PC-3 (cell line): Measurements from ENCODE around the gene GPHA2. TPM values are rescaled to one million over a fixed set of nuclear protein-coding genes. Genes with fewer than 3 reads are reported as not detected.

ENCODE experiments used
- ATAC-seq: fragments of 200-7000 bp; cut with Tn5 transposase; 2 replicates; pipeline ENCODE4 v1.9.1; 2020; ENCODE audit warnings: mild to moderate bottlenecking, moderate library complexity
- BruUV-seq: library from RNA; stranded (reverse); fragments of 400-500 nt; replicated peaks from 2 replicates; lab custom pipeline; 2021; lab: Mats Ljungman, UMichigan
- CTCF ChIA-PET: fragments of 300-600 bp; sonication (Branson Sonifier 250); formaldehyde crosslinking; loops from one replicate; lab custom pipeline; 2022; ENCODE audit warnings: antibody characterized with exemption; lab: Charles Lee
- POLR2A ChIA-PET: fragments of 300-600 bp; sonication (Branson Sonifier 250); formaldehyde crosslinking; loops from one replicate; lab custom pipeline; 2022; ENCODE audit warnings: antibody characterized with exemption; ENCODE audit not compliant: unreplicated experiment; lab: Charles Lee
- DNase-seq: peaks from one replicate; pipeline ENCODE4 v3.0.0-alpha.2; 2015
- H2AFZ ChIP-seq: fragments of 300-600 bp; sonication (generic); 2 replicates; pipeline ENCODE4 v1.6.0; 2016; ENCODE audit warnings: antibody characterized with exemption, low read length
- H3F3A ChIP-seq: fragments of 300-600 bp; sonication (generic); one replicate; pipeline ENCODE4 v1.6.0; 2017; ENCODE audit warnings: antibody characterized with exemption, low read length, control low read depth, mild to moderate bottlenecking; ENCODE audit not compliant: unreplicated experiment
- H3K27ac ChIP-seq: fragments of 300-600 bp; sonication (generic); 2 replicates; pipeline ENCODE4 v1.5.1; 2016; ENCODE audit warnings: mild to moderate bottlenecking, low read length
- H3K27me3 ChIP-seq: fragments of 300-600 bp; sonication (generic); 2 replicates; pipeline ENCODE4 v1.6.1; 2016; ENCODE audit warnings: low read length, mixed read lengths
- H3K36me3 ChIP-seq: fragments of 300-600 bp; sonication (generic); 2 replicates; pipeline ENCODE4 v1.6.1; 2016; ENCODE audit warnings: low read depth, mixed run types, low read length, mixed read lengths
- H3K4me1 ChIP-seq: fragments of 300-600 bp; sonication (generic); 2 replicates; pipeline ENCODE4 v1.5.1; 2016; ENCODE audit warnings: low read length; ENCODE audit not compliant: insufficient read depth
- H3K4me2 ChIP-seq: fragments of 300-600 bp; sonication (generic); 2 replicates; pipeline ENCODE4 v1.6.0; 2016; ENCODE audit warnings: low read length
- H3K4me3 ChIP-seq: fragments of 300-600 bp; sonication (generic); 2 replicates; pipeline ENCODE4 v1.5.1; 2016; ENCODE audit warnings: mild to moderate bottlenecking, low read length, mixed read lengths
- H3K79me2 ChIP-seq: fragments of 300-600 bp; sonication (generic); 2 replicates; pipeline ENCODE4 v1.6.1; 2017; ENCODE audit warnings: low read length, mixed read lengths
- H3K9ac ChIP-seq: fragments of 300-600 bp; sonication (generic); 2 replicates; pipeline ENCODE4 v1.6.0; 2016; ENCODE audit warnings: mild to moderate bottlenecking, low read length
- H3K9me2 ChIP-seq: fragments of 300-600 bp; sonication (generic); replicated peaks from 2 replicates; pipeline ENCODE4 v1.6.1; 2016; ENCODE audit warnings: mixed run types, low read length, mixed read lengths
- H3K9me3 ChIP-seq: fragments of 300-600 bp; sonication (generic); 2 replicates; pipeline ENCODE4 v1.6.1; 2016; ENCODE audit warnings: low read length, mixed read lengths
- H4K20me1 ChIP-seq: fragments of 300-600 bp; sonication (generic); 2 replicates; pipeline ENCODE4 v1.6.1; 2016; ENCODE audit warnings: low read length, mixed read lengths
- EZH2 ChIP-seq: fragments of 300-600 bp; sonication (generic); IDR thresholded peaks from one replicate; pipeline ENCODE4 v1.6.1; 2017; ENCODE audit warnings: antibody characterized with exemption, mild to moderate bottlenecking, low read length; ENCODE audit not compliant: unreplicated experiment
- EZH2phosphoT487 ChIP-seq: fragments of 300-600 bp; sonication (generic); IDR thresholded peaks from 2 replicates; pipeline ENCODE4 v1.6.1; 2018; ENCODE audit warnings: mild to moderate bottlenecking, antibody characterized with exemption, low read length, borderline replicate concordance
- intact Hi-C: fragments of 100-400 bp; cut with micrococcal nuclease; formaldehyde crosslinking; loops from 2 replicates; pipeline ENCODE4 v1.9.0; 2023
- total RNA-seq: library from RNA; depleted of rRNA; stranded (reverse); fragments of >200 nt; gene quantifications from 2 replicates; pipeline ENCODE4 v1.2.3, GENCODE V29; 2014
- TF ChIP-seq, protein P1 (sequence below): fragments of 300-600 bp; sonication (generic); conservative IDR thresholded peaks from 2 replicates; pipeline ENCODE4 v1.5.1; 2017; ENCODE audit warnings: antibody characterized with exemption, low read depth, mild to moderate bottlenecking, low read length

The GPHA2 gene
- total RNA-seq, 1 experiment from 2014 or later: not detected

DNA sequence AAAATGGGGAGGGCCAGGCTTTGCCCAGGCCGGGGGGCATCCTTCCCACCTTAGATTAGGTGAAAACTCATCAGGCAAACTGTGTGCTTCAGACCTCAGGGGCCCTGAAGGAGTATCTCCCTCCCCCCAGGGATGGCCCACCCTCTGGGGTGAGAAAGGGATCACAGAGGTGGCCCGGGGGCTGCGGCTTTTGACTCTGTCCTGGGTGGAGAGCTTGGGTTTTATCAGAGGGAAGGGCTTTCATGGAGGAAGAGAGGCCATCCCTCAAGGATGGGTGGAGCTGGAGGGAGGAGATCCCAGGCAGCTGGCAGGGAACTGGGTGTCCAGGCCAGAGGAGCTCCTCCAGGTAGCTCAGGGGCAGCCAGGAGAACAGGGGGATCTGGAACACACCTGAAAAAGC, 14.3 kb downstream of the GPHA2 start:
- Histone ChIP-seq H3K4me1 (peaks cover 21% of the 10 kb centered on the region), H3K9me2 (no peaks in the 10 kb centered on the region), H3K4me2 (no peak overlapping the region), H3K36me3 (no peaks in the 10 kb centered on the region), H3K27me3 (no peaks in the 10 kb centered on the region), H3K4me3 (no peak overlapping the region), H2AFZ (no peak overlapping the region), H3F3A (no peaks in the 10 kb centered on the region), H3K27ac (no peak overlapping the region), H4K20me1 (no peaks in the 10 kb centered on the region), H3K9ac (no peak overlapping the region), H3K79me2 (peaks cover 10% of the 10 kb centered on the region), H3K9me3 (no peaks in the 10 kb centered on the region)
- DNase-seq (no peak), ATAC-seq (no peak)
- TF ChIP-seq, protein P1, sequence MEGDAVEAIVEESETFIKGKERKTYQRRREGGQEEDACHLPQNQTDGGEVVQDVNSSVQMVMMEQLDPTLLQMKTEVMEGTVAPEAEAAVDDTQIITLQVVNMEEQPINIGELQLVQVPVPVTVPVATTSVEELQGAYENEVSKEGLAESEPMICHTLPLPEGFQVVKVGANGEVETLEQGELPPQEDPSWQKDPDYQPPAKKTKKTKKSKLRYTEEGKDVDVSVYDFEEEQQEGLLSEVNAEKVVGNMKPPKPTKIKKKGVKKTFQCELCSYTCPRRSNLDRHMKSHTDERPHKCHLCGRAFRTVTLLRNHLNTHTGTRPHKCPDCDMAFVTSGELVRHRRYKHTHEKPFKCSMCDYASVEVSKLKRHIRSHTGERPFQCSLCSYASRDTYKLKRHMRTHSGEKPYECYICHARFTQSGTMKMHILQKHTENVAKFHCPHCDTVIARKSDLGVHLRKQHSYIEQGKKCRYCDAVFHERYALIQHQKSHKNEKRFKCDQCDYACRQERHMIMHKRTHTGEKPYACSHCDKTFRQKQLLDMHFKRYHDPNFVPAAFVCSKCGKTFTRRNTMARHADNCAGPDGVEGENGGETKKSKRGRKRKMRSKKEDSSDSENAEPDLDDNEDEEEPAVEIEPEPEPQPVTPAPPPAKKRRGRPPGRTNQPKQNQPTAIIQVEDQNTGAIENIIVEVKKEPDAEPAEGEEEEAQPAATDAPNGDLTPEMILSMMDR: no peak
- no peak for TF ChIP-seq EZH2phosphoT487
- no peak for TF ChIP-seq EZH2
- CTCF ChIA-PET: interaction anchor here (0.6 kb wide), 1 partner anchor 39 kb away, joined by 4 read pairs; no protein-coding TSS in a partner anchor
- no TSS peak for BruUV-seq
- intact Hi-C loops: no loop called here
- POLR2A ChIA-PET: no interaction called here

DNA sequence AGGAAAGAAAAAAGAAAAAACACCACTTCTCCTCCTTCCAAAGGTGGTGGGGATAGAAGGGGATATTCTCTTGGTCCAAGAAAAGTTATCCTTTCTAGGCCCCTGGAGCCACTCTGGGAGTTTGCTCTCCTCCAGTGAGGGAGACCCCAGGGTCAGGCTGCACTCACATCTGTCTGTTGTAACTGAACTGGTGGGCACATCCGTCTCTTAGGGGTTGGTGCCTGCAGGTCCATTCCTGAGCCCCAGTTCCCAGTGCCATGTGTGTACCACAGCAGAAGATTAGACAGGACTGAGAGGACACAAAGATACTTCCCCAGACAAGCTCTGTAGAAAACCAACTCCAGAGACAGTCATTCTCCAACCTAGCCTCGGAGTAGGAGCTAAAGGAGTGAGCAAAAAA, 15.6 kb downstream of the GPHA2 start:
- H3K27ac ChIP-seq: no peak overlapping the region
- no TSS peak for BruUV-seq
- intact Hi-C loops: no loop called here
- H3K4me3 ChIP-seq: no peak overlapping the region
- H2AFZ ChIP-seq: no peak overlapping the region
- H3K79me2 ChIP-seq: peaks cover 22% of the 10 kb centered on the region
- no peak for ATAC-seq
- peaks cover 25% of the 10 kb centered on the region for H3K4me1 ChIP-seq
- ChIA-PET CTCF (no interaction called here), POLR2A (no interaction called here)
- no peaks in the 10 kb centered on the region for H3K9me3 ChIP-seq
- H3F3A ChIP-seq: no peaks in the 10 kb centered on the region
- H3K9me2 ChIP-seq: no peaks in the 10 kb centered on the region
- no peak overlapping the region for H3K4me2 ChIP-seq
- no peak overlapping the region for H3K9ac ChIP-seq
- H4K20me1 ChIP-seq: no peaks in the 10 kb centered on the region
- no peak for TF ChIP-seq EZH2phosphoT487
- no peak for TF ChIP-seq EZH2
- TF ChIP-seq, protein P1: no peak
- H3K36me3 ChIP-seq: no peaks in the 10 kb centered on the region
- H3K27me3 ChIP-seq: no peaks in the 10 kb centered on the region
- DNase-seq: no peak

DNA sequence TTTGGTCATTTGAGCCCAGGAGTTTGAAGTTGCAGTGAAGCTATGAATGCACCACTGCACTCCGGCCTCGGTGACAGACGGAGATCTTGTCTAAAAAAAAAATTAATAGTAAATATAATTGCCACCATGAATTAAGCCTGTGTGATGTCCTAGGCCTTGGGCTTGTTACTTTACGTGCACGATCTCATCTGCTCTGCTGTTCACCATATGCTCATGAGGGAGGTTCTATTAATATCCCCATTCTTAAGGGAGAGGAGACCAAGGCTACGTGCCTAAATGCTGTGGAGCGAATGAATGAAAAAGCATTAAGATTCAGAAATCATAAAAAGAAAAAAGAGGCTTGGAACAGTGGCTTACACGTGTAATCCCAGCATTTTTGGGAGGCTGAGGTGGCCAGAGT, 16.1 kb downstream of the GPHA2 start:
- BruUV-seq: no TSS peak
- Histone ChIP-seq H3F3A (no peaks in the 10 kb centered on the region), H2AFZ (no peak overlapping the region), H4K20me1 (no peaks in the 10 kb centered on the region), H3K36me3 (no peaks in the 10 kb centered on the region), H3K9me3 (no peaks in the 10 kb centered on the region), H3K4me2 (no peak overlapping the region), H3K4me3 (no peak overlapping the region), H3K9ac (no peak overlapping the region), H3K4me1 (peaks cover 22% of the 10 kb centered on the region), H3K79me2 (peaks cover 21% of the 10 kb centered on the region), H3K9me2 (no peaks in the 10 kb centered on the region), H3K27me3 (no peaks in the 10 kb centered on the region), H3K27ac (no peak overlapping the region)
- ChIA-PET CTCF (interaction anchor here (1.0 kb wide), 1 partner anchor 77 kb away, joined by 5 read pairs; the partner anchor contains the start of gene BATF2), POLR2A (no interaction called here)
- ATAC-seq (no peak), DNase-seq (no peak)
- no peak for TF ChIP-seq EZH2phosphoT487
- TF ChIP-seq, protein P1: no peak
- TF ChIP-seq EZH2: no peak
- intact Hi-C loops: loop anchor here (5.0 kb wide), 1 partner anchor 53 kb away; the partner anchor contains the start of gene MAJIN
